Endothelial cell of umbilical vein (primary cell): ENCODE data around the gene IFI44L. TPM values are rescaled to one million over a fixed set of nuclear protein-coding genes. Genes with fewer than 3 reads are reported as not detected.

Experiments
- BruUV-seq: library from RNA; stranded (reverse); fragments of 400-500 nt; replicated peaks from 2 replicates; lab custom pipeline; 2021; lab: Mats Ljungman, UMichigan
- CTCF ChIA-PET: fragments of 300-600, 350-600 bp; sonication (Branson Sonifier 250); formaldehyde crosslinking; loops from one replicate; lab custom pipeline; 2021; ENCODE audit warnings: antibody characterized with exemption, inconsistent platforms; lab: Charles Lee
- POLR2A ChIA-PET: fragments of 300-600, 350-600 bp; sonication (Branson Sonifier 250); formaldehyde crosslinking; loops from one replicate; lab custom pipeline; 2021; ENCODE audit warnings: antibody characterized with exemption, inconsistent platforms; lab: Charles Lee
- DNase-seq: peaks from one replicate; pipeline ENCODE4 v3.0.0-alpha.2; 2011; ENCODE audit warnings: low read depth, low spot score
- FAIRE-seq: peaks from 2 replicates; lab custom pipeline; 2011; peaks lifted over from hg19 to GRCh38; lab: Jason Lieb, UNC
- H2AFZ ChIP-seq: 2 replicates; pipeline ENCODE4 v1.6.0; 2012; ENCODE audit warnings: low read depth, low read length, control low read depth, inconsistent platforms
- H3K27ac ChIP-seq: 2 replicates; pipeline ENCODE4 v1.5.1; 2011; ENCODE audit warnings: low read depth, mild to moderate bottlenecking, control low read depth, low read length, moderate library complexity; ENCODE audit not compliant: insufficient read depth
- H3K27me3 ChIP-seq, 2 experiments: 2 replicates each; pipeline versions ENCODE4 v1.6.0 to v1.6.1; 2011; ENCODE audit warnings: low read length in 2 of 2, mixed read lengths in 1 of 2; ENCODE audit not compliant: control insufficient read depth in 2 of 2, insufficient read depth in 2 of 2
- H3K36me3 ChIP-seq, 2 experiments: 2 replicates in 1 of 2; 3 replicates in 1 of 2; pipeline ENCODE4 v1.5.1; 2011; ENCODE audit warnings: low read length in 2 of 2, mild to moderate bottlenecking in 1 of 2, moderate library complexity in 1 of 2; ENCODE audit not compliant: control insufficient read depth in 2 of 2, insufficient read depth in 2 of 2; ENCODE audit errors: extremely low read depth in 1 of 2
- H3K4me1 ChIP-seq: 3 replicates; pipeline ENCODE4 v1.5.1; 2011; ENCODE audit warnings: mild to moderate bottlenecking, low read length; ENCODE audit not compliant: control insufficient read depth, insufficient read depth; ENCODE audit errors: extremely low read depth
- H3K4me2 ChIP-seq: 2 replicates; pipeline ENCODE4 v1.6.1; 2011; ENCODE audit warnings: low read length, control low read depth, mixed read lengths; ENCODE audit not compliant: insufficient read depth
- H3K4me3 ChIP-seq, 3 experiments: fragments of 200-600 bp in 1 of 3; sonication (generic), shearing (Covaris generic) in 1 of 3; replicated peaks in 1 of 3; 2 replicates each; pipeline ENCODE4 v1.5.1; 2011 to 2016; ENCODE audit warnings: control low read depth in 3 of 3, low read length in 3 of 3, mild to moderate bottlenecking in 2 of 3, inconsistent platforms in 1 of 3, low read depth in 1 of 3, moderate library complexity in 1 of 3; ENCODE audit not compliant: insufficient read depth in 1 of 3
- H3K79me2 ChIP-seq: 2 replicates; pipeline ENCODE4 v1.6.0; 2012; ENCODE audit warnings: low read length, inconsistent platforms; ENCODE audit not compliant: control insufficient read depth, insufficient read depth
- H3K9ac ChIP-seq: replicated peaks from 2 replicates; pipeline ENCODE3; 2011; ENCODE audit warnings: low read length, control low read depth; ENCODE audit not compliant: insufficient read depth; ENCODE audit errors: extremely low read depth
- H3K9me1 ChIP-seq: replicated peaks from 3 replicates; pipeline ENCODE4 v1.6.0; 2011; ENCODE audit warnings: mild to moderate bottlenecking, low read length; ENCODE audit not compliant: control insufficient read depth, insufficient read depth; ENCODE audit errors: extremely low read depth
- H3K9me3 ChIP-seq: replicated peaks from 2 replicates; pipeline ENCODE4 v1.5.1; 2012; ENCODE audit warnings: low read length, inconsistent platforms; ENCODE audit not compliant: control insufficient read depth, insufficient read depth
- H4K20me1 ChIP-seq: replicated peaks from 2 replicates; pipeline ENCODE3; 2011; ENCODE audit warnings: mild to moderate bottlenecking, low read length; ENCODE audit not compliant: control insufficient read depth, insufficient read depth; ENCODE audit errors: extremely low read depth
- CTCF ChIP-seq, 2 donors: IDR thresholded peaks; 1 replicate in 1 of 2; 2 replicates in 1 of 2; pipeline ENCODE4 v1.5.1; 2011; ENCODE audit warnings: low read length in 2 of 2, mild to moderate bottlenecking in 2 of 2, moderate library complexity in 2 of 2, control low read depth in 1 of 2, inconsistent platforms in 1 of 2, low read depth in 1 of 2; ENCODE audit not compliant: insufficient read depth in 1 of 2; ENCODE audit errors: extremely low read depth in 1 of 2
- EZH2 ChIP-seq: IDR thresholded peaks from 2 replicates; pipeline ENCODE4 v1.6.1; 2012; ENCODE audit warnings: borderline replicate concordance, low read depth, mild to moderate bottlenecking, moderate library complexity, low read length, inconsistent platforms; ENCODE audit not compliant: severe bottlenecking
- FOS ChIP-seq: IDR thresholded peaks from 2 replicates; pipeline ENCODE4 v1.6.1; 2011; ENCODE audit warnings: mild to moderate bottlenecking, low read length, moderate library complexity, borderline replicate concordance; ENCODE audit not compliant: insufficient read depth
- GATA2 ChIP-seq: IDR thresholded peaks from 2 replicates; pipeline ENCODE4 v1.7.0; 2011; ENCODE audit warnings: low read depth, mild to moderate bottlenecking, moderate library complexity, mixed read lengths, low read length; ENCODE audit not compliant: insufficient read length, insufficient read depth
- JUN ChIP-seq: IDR thresholded peaks from 2 replicates; pipeline ENCODE4 v1.6.1; 2011; ENCODE audit warnings: borderline replicate concordance, low read depth; ENCODE audit not compliant: insufficient read length, insufficient read depth
- MAX ChIP-seq: IDR thresholded peaks from 2 replicates; pipeline ENCODE4 v1.6.1; 2011; ENCODE audit not compliant: insufficient read depth, insufficient read length
- MYC ChIP-seq: IDR thresholded peaks from one replicate; pipeline ENCODE4 v1.6.1; 2011; ENCODE audit warnings: mild to moderate bottlenecking, low read depth, low read length
- POLR2AphosphoS5 ChIP-seq: IDR thresholded peaks from 2 replicates; pipeline ENCODE4 v1.6.1; 2012; ENCODE audit warnings: low read depth, mild to moderate bottlenecking, control low read depth, low read length, moderate library complexity; ENCODE audit not compliant: insufficient read depth
- dilution Hi-C: fragments of 300-500 bp; cut with MboI; formaldehyde crosslinking; loops from one replicate; pipeline ENCODE4 v1.15.0; 2019; ENCODE audit warnings: low sequenced_read_pairs; ENCODE audit not compliant: extremely low pct_ligation_motif_present
- intact Hi-C: fragments of 100-400 bp; cut with micrococcal nuclease; formaldehyde crosslinking; loops from one replicate; pipeline ENCODE4 v1.10.0; 2022
- polyA plus RNA-seq, 4 experiments: library from polyadenylated mRNA; depleted of rRNA in 3 of 4; stranded (reverse) in 3 of 4; unstranded in 1 of 4; fragments of >200 nt; gene quantifications; 2 replicates each; pipeline versions ENCODE4 v1.2.1 to v1.2.3, GENCODE V29; 2011 to 2012; ENCODE audit warnings: missing spikeins in 1 of 4
- total RNA-seq: library from RNA; stranded (reverse); gene quantifications from 2 replicates; pipeline ENCODE4 v1.2.3, GENCODE V29; 2021

The IFI44L gene
- total and polyA plus RNA-seq, 2 donors (not counting 3 experiments of a cell fraction or from before 2014, with no cell fraction given), result 2.8 to 2.9 TPM

- Histone ChIP-seq H3K4me3 (no peak overlapping the region), H3K27me3 (no peaks in the 10 kb centered on the region), H3K27ac (no peak overlapping the region), H4K20me1 (no peaks in the 10 kb centered on the region), H3K9me1 (no peaks in the 10 kb centered on the region), H3K9ac (no peak overlapping the region), H3K9me3 (no peaks in the 10 kb centered on the region), H2AFZ (no peak overlapping the region), H3K79me2 (no peaks in the 10 kb centered on the region), H3K4me1 (no peaks in the 10 kb centered on the region), H3K4me2 (no peak overlapping the region), H3K36me3 (no peaks in the 10 kb centered on the region)
- POLR2A ChIA-PET, result no interaction called here
- TF ChIP-seq JUN (no peak), FOS (no peak), MYC (no peak), EZH2 (no peak), GATA2 (no peak), POLR2AphosphoS5 (no peak), MAX (no peak), CTCF (IDR thresholded peaks at IDR 0.05; ENCODE audit: extremely low read depth in 1 of 2, insufficient read depth in 1 of 2, low read depth in 1 of 2, low read length in 2 of 2) (no peak)
- CTCF ChIA-PET, result interaction anchor here (2.6 to 5.0 kb wide), 3 partner anchors 13 to 474 kb away, joined by 9 to 97 read pairs (median 24); no protein-coding TSS in a partner anchor
- dilution Hi-C loops, result no loop called here
- no TSS peak for BruUV-seq
- DNase-seq, result no peak
- FAIRE-seq, result no peak
- intact Hi-C loops, result loop anchor here (10.0 kb wide), 1 partner anchor 190 kb away; no protein-coding TSS in a partner anchor
Observed at GRCh38 chr1:78604643-78605042, 15.6 kb upstream of the IFI44L start.
